Measurements from ENCODE around the gene IL5. TPM values are rescaled to one million over a fixed set of nuclear protein-coding genes. Genes with fewer than 3 reads are reported as not detected.

IL5 gene
- total and polyA plus RNA-seq, 2 of the 13 experiments (the other 11 are each of a cell fraction or from before 2014, with no cell fraction given) = not detected

DNA sequence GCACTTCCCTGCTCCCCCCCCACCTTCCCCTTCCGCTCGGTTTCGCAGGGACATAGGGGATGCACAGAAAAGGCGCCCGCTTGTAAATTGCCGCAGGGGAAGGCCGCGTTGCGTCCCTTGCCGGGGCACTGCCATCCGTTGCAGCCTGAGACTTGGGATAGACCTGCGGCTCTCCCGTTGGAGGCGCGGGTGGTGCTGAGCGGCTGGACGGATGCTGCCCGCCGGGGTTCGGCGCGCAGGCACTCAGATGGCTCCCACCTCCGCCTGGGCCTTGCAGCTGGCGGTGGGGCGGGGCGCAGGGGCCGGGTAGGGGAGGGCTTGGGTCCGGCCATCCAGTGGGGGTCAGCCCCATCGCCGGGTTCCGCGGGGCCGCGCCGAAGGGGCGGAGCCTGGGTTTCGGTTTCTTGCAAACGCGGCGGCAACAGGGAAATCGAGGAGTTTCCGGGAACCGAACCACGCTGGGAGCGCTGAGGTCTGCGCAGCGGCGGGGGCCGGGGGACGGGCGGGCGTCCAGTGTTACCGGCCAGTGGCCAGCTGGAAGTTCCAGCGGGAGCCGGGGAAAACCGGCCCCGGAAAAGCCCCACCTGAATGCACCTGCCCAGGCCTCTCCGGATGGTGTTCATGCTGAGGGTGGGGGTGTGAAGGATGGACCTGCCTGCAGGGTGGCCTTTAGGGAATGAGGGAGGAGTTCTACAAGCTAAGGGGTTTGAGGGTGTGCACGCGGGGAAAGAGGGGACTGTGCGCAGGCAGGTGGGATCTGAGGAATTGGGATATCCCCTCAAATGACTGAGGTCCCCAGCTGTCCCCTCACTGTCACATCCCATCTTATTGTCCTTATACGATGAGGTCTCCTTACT, 46.5 kb downstream of the IL5 start (continued):
- TF ChIP-seq ZNF609 (CRISPR knock-in tag; IDR thresholded peaks at IDR 0.05; ENCODE audit: borderline replicate concordance) (peak; percentile 23), HNRNPLL (IDR thresholded peaks at IDR 0.05; ENCODE audit: low read depth, low read length, poor library complexity, severe bottlenecking) (peak; percentile 89), ZNF605 (CRISPR knock-in tag; IDR thresholded peaks at IDR 0.05) (peak; percentile 89), KAT7 (CRISPR knock-in tag; IDR thresholded peaks at IDR 0.05; ENCODE audit: borderline replicate concordance) (peak; percentile 78), ZNF274 (CRISPR knock-in tag; IDR thresholded peaks at IDR 0.05) (0 out of 2 replicates have a peak, but pooled peaks have one; percentile 41), KLF12 (CRISPR knock-in tag; IDR thresholded peaks at IDR 0.05; ENCODE audit: borderline replicate concordance) (0 out of 2 replicates have a peak, but pooled peaks have one; percentile 5), TEF (CRISPR knock-in tag; IDR thresholded peaks at IDR 0.05) (no peak), IRF9 (CRISPR knock-in tag; IDR thresholded peaks at IDR 0.05; ENCODE audit: borderline replicate concordance) (0 out of 2 replicates have a peak, but pooled peaks have one; percentile 32), ZNF747 (CRISPR knock-in tag; IDR thresholded peaks at IDR 0.05; ENCODE audit: borderline replicate concordance) (peak; percentile 77; the same call in 1 of the 2 replicates), CCDC6 (CRISPR knock-in tag; IDR thresholded peaks at IDR 0.05) (peak; percentile 87), ZNF768 (CRISPR knock-in tag; IDR thresholded peaks at IDR 0.05) (peak; percentile 91), KLF16 (CRISPR knock-in tag; IDR thresholded peaks at IDR 0.05) (peak in 1 of 2 experiments; percentile 16; a peak in 1 of 4 replicates)
- TF ChIP-seq, protein P1, sequence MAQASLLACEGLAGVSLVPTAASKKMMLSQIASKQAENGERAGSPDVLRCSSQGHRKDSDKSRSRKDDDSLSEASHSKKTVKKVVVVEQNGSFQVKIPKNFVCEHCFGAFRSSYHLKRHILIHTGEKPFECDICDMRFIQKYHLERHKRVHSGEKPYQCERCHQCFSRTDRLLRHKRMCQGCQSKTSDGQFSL (CRISPR knock-in tag; IDR thresholded peaks at IDR 0.05) = no peak; the same call in 1 of the 2 replicates
- TF ChIP-seq, protein P2, sequence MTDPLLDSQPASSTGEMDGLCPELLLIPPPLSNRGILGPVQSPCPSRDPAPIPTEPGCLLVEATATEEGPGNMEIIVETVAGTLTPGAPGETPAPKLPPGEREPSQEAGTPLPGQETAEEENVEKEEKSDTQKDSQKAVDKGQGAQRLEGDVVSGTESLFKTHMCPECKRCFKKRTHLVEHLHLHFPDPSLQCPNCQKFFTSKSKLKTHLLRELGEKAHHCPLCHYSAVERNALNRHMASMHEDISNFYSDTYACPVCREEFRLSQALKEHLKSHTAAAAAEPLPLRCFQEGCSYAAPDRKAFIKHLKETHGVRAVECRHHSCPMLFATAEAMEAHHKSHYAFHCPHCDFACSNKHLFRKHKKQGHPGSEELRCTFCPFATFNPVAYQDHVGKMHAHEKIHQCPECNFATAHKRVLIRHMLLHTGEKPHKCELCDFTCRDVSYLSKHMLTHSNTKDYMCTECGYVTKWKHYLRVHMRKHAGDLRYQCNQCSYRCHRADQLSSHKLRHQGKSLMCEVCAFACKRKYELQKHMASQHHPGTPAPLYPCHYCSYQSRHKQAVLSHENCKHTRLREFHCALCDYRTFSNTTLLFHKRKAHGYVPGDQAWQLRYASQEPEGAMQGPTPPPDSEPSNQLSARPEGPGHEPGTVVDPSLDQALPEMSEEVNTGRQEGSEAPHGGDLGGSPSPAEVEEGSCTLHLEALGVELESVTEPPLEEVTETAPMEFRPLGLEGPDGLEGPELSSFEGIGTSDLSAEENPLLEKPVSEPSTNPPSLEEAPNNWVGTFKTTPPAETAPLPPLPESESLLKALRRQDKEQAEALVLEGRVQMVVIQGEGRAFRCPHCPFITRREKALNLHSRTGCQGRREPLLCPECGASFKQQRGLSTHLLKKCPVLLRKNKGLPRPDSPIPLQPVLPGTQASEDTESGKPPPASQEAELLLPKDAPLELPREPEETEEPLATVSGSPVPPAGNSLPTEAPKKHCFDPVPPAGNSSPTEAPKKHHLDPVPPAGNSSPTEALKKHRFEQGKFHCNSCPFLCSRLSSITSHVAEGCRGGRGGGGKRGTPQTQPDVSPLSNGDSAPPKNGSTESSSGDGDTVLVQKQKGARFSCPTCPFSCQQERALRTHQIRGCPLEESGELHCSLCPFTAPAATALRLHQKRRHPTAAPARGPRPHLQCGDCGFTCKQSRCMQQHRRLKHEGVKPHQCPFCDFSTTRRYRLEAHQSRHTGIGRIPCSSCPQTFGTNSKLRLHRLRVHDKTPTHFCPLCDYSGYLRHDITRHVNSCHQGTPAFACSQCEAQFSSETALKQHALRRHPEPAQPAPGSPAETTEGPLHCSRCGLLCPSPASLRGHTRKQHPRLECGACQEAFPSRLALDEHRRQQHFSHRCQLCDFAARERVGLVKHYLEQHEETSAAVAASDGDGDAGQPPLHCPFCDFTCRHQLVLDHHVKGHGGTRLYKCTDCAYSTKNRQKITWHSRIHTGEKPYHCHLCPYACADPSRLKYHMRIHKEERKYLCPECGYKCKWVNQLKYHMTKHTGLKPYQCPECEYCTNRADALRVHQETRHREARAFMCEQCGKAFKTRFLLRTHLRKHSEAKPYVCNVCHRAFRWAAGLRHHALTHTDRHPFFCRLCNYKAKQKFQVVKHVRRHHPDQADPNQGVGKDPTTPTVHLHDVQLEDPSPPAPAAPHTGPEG (CRISPR knock-in tag; IDR thresholded peaks at IDR 0.05) = no peak

Data from HepG2 (cell line).